ENCODE data around the gene DICER1.

Gene DICER1

DNA sequence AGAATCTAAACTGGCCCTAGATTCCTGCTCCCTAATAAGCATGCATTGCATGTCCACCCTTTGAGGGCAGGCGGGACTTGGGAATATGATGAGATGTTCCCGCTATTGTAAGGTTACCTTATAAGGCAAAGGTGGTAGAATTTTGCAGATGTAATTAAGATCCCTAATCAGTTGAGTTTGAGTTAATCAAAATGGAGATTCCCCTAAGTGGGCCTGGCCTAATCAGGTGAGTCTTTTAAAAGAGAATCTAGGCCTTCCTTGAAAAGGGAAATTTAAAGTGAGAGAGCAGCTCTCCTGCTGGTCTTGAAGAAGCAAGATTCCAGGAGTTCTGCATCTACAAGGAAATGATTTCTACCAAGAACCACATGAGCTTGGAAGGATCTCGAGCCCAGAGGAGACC is 83.4 kb downstream of the DICER1 start:
- no peak for DNase-seq

DNA sequence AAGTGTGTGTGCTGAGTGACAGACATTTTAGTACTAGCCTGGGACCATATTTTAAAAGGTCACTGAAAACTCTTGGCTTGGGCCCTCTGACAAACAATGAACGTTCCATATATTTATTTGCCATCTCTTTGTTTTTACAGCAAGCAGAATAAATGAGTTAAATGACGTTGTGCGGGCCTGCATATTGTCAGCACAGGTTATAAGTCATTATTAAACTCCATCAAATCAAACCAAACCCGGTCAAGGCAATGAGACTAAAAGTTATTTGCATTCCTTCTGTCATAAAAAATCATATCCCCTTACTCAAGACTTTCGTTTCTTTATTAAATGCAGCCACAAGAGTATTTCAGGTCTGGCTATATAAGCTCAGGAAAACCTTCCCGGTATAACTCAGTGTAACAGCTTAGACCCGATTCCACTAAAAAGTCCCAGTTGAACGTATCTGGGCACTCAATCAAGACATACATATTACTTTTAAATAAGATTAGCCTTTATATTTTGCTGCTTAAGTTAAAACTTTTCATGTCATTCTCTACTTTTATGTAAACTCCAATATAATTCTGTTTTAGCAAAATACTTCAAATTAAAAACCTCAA is 84.9 kb downstream of the DICER1 start:
- DNase-seq = no peak

DNA sequence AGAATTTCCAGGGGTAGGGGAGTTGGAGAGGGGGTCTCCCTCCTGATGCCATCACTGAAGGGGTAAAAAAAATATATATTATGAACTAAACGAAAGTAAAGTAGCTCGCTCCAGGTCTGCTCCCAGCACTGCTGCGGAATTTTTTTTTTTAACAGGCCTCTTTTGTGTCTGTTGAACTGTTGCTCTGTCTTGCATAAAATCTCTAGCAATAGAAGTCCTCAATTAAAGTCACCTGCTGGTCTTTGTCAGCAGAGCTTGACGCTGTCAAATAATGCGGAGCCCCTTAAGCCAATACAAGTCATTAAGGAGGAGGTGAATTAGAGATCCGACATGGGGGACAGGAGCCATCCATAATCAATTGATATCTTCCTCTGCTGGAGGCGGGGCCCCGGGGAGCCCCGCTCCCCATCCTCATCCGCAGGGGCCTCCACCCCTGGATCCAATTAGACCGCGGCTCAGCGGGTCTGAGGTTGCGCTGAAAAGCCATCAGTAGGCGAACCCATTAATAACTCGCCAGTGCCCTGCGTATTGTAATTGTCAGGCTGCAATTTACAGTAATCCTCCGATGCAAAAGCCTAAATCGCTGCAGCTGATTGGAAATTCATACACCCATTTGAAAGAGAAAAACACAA is 85.6 kb downstream of the DICER1 start:
- no peak for DNase-seq

DNA sequence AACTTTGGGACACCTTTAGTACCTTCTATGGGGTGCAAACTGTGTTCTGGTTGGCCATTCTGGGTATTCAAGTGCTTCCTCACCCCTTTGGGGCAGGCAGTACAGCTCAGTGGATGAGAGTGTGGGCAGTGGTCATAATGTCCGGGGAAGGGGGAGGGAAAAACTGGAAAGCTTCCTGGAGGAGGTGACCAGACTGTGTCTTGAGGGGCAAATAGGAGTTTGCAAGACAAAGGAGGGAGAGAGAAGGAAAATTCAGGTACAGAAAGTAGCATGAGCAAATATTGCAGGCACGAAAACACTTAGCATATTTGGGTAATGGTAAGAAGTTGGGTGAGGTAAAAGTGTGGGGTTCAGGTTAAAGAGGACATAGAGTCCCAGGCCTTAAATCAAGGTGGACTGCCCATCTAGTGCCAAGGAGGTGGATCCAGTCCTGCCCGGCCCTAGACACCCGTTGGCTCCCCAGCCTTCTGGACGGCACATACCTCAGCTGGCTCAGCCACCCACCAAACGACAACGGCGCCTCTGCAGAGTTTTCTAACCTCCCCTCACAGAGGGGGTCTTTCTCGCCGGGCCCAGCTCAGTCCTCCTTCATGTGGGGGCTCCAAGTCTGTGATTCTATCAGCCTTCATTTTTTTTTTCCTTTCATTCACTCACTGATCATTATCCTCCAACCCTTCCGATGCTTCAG is 86.4 kb downstream of the DICER1 start:
- DNase-seq = no peak

DNA sequence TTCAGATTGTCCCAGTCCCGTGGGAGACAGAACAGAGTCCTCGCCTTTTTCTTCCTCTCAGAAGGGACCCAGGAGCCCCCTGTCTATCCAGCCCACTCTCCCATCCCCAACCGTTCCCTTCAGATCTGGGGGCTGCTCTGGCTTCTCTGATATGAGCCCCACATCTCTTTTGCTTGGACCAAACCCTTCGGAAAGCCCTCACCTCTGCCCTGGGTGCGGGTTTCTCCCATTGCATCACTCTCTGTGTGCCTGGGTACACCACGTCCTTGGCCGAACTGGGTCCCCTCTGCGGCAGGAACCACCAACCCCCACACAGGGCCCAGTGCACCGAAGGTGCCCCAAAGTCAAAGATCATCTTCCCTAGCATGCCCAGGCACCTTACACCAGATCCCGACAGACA is 87.8 kb downstream of the DICER1 start:
- no peak for DNase-seq

DNA sequence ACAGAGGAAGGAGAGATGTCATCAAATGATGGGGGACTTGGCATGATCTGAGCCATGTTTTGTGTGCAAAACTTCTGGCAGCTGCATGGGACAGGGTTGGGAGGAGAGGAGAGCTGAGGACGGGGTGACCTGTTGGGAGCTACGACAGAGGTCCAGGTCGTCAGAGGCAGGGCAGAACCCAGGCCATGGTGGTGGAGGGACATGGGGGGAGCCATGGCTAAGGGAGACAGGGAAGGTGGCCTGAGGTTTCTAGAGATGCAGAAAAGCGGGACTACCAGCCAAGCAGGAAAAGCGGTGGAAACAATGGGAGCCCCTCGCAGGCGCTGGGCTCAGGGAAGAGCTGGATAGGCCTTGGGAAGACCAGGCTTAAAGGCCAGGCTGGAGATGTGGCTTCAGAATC is 88.3 kb downstream of the DICER1 start:
- DNase-seq = no peak

DNA sequence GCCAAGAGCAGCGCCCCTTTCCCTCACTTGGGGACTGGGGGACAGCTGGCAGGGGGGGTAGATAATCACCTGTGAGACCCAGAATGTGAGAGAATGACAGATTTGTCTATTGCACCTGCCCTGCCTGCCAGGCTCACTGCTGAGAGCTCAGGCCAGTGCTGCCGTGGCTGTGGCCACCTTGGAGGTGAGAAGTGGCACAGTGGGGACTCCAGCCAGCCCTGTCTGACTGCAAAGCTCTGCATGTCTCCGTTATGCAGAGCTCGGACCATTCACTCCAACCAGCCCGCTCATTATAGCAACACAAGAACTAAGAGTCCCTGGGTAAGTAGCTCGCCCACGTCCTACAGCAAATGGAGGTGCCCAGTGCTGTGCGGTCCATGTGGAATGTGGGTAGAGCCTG is 88.8 kb downstream of the DICER1 start:
- no peak for DNase-seq

DNA sequence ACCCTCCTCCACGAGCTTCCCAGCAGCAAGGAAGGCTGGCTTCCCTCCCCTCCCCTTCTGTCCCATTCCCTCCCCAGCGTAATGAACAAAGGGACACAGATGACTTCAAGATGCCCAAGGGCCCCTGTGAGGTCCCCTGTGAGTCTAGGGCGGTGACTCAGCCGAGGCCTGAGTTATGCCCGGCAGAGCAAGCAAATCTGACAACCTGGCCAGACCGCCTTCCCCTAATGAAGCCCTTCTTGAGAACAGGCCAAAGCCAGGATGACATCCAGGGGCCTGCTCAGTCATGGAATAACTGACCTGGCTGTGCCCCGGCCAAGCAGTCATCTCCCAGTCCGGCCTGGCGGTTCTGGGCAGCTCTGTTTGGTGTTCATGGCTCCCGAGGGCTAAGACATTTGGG is 89.2 kb downstream of the DICER1 start:
- no peak for DNase-seq

DNA sequence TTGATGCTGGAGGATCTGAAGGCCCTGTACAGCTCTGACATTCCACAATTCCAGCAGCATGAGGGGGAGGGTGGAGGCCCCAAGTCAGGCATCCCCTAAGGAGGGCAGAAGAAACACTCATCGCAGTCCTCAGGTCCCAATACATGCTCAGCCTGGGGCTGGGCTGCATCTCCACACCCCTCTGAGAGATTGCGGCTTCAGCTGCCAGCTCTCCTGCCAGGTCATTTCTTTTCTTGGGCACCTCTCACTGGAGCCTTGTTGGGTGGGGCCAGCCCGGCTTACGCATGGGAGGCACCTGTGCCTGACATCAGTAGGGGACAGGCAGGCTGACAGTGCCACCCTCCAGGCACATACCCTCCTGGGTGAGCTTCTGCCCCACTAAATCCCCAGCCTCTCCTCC is 89.8 kb downstream of the DICER1 start:
- no peak for DNase-seq

DNA sequence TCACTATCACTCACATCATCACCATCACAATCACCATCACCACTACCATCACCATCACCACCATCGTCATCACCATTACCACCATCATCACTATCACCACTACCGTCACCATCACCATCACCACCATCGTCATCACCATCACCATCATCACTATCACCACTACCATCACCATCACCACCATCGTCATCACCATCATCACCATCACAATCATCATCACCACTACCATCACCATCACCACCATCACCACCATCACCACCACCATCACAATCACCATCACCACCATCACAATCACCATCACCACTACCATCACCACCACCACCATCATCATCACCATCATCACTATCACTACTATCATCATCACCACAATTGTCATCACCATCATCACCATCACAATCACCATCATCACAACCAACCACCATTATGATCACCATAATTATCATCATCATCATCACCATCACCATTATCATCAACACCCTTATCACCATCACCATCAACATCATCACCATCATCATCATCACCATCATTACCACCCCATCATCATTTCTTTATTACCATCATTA is 90.8 kb downstream of the DICER1 start:
- no peak for DNase-seq

DNA sequence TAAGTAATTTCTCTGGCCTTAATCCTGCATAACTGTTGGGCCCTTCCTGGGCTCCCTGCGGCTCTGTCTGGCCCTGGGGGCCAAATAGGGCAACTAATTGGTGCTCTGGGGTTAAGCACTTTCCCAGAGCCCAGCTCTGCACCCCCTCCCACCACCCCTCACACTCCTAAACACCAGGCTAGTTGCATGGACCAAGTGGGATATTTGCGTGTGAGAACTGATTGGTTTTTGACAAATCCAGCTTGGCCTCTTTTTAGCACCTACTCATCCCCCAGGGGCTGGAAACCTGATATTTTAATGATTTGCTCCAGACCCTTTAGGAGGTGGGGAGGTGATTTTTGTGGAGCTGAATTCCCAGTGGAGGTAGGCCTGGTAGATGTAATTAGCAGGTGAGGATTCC is 91.9 kb downstream of the DICER1 start:
- DNase-seq = no peak

DNA sequence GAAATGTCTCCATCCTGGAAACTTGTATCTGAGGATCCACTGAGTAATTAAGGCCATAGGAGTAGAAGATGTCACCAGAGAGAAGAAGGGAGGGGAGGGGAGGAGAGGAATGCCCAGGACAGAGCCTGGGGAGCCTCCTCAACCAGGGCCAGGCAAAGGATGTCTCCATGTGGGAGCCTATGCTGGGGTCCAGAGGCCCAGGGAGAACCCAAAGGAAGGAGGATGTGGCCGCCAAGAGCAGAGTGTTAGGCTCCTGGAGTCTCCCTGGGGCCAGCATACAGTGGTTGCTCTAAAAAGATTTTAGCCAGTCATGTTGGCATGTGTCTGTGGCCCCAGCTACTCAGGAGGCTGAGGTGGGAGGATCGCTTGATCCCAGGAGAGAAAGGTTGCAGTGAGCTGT is 92.6 kb downstream of the DICER1 start:
- DNase-seq = no peak

DNA sequence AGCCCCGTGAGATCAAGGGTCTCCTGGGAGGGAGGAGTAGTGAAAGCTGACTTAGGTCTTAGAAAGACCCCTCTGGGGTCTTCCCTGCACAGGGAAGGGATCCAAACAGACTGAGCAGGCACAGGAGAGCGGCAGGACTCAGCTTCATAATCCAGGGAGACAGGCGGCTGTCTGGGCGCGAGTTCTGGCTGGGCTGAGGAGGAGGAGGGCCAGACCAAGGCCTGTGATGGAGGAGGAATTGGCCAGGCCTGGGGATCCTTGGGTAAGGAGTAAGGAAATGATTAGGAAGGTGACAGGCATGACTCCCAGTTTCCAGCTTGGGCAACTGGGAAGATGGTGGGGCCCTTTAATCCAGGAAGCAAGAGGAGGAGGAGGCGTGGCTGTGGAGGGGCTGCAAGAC is 93.1 kb downstream of the DICER1 start:
- DNase-seq = no peak

DNA sequence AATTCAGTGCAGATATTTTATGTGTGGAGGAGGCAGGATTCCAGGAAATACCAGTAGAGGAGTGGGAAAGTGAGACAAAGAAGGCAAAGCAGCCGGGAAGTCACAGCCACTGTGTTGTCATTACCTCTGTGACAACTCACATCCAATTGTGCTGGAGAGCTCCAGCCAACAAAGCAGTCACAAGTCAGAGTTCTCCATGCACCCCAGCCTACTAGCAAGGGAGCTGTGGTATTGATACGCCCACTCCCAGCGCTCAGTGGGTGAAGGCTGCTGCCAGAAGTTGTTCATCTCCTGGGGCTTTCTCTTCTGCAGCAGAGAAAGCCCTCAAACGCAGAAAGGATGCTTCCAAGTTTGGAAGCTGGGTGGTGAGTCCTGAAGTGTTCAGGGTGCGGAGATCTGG is 93.9 kb downstream of the DICER1 start:
- DNase-seq = no peak

DNA sequence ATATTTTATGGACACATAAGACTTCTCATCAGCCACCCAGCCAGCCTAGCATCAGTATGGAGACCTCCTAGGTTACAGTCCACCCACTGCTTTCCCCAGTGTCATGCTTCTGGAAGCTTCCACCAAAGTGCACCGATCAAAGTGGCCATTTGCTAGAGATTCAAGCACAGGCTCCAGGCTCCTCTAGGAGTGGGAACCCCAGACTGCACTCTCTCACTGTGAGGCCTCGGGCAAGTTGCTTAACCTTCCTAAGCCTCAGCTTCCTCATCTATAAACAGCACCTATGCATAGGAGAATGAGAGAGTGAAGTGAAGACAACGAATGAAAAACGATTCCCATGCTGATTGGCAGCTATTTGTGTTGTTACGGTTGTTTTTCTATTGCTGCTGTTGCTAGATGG is 94.4 kb downstream of the DICER1 start:
- no peak for DNase-seq

DNA sequence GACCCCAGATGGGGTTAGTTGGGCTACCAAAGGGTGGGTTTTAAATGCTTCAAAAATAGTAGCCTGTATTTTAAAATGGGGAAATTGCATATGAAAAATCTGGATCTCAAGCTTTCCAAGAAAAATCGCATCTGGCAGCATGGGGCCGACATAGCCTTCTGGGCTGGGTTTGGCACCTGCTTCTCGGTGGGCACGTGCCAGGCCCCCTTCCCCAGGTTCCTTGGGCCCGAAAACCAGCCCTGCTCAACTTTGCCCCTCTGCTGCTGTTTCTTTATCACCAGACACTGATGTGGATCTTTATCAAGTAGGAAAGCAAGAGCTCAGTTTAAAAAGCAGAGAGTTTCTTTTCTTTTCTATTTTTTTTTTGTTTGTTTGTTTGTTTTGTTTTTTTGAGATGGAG is 95.1 kb downstream of the DICER1 start:
- no peak for DNase-seq

DNA sequence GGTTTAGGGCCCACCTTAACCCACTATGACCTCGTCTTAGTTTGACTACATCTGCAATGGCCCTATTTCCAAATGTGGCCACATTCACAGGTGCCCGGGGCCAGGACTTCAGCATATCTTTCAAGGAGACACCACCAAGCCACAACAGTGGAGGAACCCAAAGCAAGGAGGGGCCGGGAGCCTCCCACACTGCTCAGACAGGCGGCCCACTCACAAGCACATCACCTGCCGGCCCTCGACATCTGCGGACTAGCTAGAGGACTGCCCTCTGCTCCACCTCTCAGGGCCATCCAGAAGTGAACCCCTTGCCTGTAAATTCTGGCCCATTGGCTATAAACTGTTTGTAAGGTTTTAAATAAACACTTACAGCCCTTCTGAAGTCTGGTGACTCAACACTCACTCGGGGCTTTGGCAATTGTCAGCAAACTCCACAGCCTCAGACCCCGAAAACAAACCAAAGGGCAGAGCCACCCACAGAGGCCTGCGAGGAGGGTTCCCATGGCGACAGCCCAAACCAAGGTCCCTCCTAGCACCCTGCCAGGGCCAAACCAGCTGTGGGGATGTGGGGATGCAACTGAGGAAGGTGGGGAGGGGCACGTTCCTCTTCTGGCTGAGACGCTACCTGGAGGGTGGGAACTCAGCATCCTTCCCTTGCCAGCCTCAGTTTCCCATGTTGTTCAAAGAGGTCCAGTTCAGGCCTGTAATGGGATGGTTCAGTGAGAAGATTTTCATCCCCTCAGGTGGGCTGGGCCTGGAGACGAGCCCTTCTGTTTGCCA is 95.8 kb downstream of the DICER1 start:
- no peak for DNase-seq

DNA sequence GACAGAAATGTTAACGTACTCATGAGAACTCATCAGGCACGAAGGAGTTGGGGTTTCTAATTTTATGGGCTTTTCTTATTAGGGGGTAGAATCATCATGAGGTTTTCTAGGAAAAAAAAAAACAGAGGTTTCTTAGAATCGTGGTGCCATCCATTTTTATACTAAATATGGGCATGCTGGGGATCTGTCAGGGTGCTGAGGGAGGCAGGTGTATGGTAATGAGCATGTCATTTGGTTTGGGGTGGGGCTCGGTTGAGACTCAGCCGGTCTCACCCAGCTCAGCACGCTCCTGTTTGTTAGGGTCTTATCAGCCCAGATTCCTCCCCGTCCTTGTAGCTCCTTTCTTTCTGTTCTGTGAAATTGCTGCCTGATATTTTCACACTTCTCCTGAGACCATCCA is 98.2 kb downstream of the DICER1 start:
- no peak for DNase-seq

DNA sequence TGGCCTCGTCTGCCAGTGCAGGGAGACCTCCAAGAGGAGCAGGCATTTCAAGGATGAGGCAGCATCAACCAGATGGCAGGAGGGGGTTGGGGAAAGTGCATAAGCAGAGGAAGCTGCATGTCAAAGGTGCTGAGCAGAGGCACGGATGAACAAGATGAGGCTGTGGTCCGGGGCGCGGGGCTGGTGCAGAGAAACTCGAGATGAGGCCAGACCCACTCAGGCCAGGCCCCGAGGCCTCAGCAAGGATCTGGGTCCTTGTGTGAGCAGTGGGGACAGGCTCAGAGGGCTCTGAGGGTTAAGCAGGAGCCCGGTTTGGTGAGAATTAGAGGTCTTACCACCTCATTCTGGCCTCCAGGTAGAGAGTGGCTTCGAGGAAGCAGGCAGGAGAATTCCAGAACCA is 98.8 kb downstream of the DICER1 start:
- DNase-seq = no peak

DNA sequence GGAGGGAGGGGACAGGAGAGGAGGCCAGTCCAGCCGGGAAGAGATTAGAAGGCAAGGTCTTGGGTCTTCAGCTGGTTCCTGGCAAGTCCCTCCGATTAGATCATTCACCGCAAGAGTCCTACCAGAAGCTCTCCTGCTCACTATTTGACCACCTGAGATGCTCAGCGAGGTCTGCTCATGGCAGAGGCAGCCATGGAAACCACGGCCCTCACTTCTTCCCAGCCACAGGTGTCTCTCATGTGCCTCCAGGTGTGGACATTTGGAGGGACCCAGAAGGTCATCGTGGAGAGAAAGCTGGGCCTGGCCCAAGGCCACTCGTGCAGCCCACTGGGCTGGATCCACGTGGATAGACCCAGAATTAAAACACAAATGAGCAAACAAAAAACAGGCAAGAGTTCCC is 99.5 kb downstream of the DICER1 start:
- DNase-seq = no peak

DNA sequence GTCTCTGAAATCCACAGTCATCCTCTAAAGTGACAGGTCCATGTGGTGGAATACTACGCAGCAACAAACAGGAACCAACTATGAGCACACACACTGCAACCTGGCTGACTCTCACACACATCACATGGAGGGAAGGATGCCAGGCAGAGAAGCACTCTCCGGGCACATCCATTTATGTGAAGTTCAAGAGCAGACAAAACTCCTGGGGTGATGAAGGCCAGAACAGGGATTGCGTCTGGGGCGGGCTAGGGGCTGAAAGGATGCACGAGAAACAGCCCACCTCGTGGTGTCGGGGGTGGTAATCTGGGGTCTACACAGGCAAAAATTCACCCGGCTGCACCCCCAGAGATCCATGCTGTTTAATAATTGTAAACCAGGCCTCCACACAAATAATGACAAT is 100.2 kb downstream of the DICER1 start:
- DNase-seq = no peak

DNA sequence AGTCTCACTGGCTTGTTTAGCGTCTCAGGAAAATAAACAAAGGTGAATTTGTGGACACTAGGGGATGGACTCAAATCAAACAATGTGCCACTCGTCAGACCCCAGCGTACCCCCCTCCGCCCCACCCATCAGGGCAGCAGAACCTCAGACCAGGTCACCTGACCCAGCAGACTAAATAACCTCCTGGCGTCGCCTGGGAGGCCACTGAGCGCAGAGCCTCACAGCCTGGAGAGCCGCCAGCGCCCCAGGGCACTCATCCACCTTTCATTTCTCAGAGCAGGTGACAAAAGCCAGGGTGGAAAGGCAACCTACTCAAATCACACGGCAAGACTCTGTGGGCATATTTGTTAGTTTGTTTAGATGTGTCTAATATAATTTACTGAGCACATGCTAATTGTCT is 100.9 kb downstream of the DICER1 start:
- no peak for DNase-seq

DNA sequence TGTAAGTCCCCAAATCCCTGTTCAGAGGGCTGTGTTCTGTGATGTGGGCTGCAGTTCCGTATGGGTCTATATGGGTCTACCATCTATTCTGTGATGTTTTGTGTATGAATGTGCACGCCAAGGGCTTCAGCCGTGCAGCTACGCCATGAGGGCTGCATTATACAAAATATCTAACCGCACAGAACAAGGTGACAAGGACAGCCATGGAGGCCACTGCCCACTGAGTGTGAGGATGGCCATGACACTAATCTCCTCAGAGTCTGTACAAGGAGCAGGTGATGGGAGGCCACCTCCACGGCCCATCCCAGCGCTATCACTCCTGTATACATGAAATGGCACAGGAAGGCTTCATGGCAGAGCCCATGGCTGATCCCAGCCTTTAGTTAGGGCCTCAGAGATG is 102.0 kb downstream of the DICER1 start:
- DNase-seq = no peak
